Endothelial cell of umbilical vein (primary cell): ENCODE data around the gene PAOX. TPM values are rescaled to one million over a fixed set of nuclear protein-coding genes. Genes with fewer than 3 reads are reported as not detected.

ENCODE experiments used
- BruUV-seq: library from RNA; stranded (reverse); fragments of 400-500 nt; replicated peaks from 2 replicates; lab custom pipeline; 2021; lab: Mats Ljungman, UMichigan
- CTCF ChIA-PET: fragments of 300-600, 350-600 bp; sonication (Branson Sonifier 250); formaldehyde crosslinking; loops from one replicate; lab custom pipeline; 2021; ENCODE audit warnings: antibody characterized with exemption, inconsistent platforms; lab: Charles Lee
- POLR2A ChIA-PET: fragments of 300-600, 350-600 bp; sonication (Branson Sonifier 250); formaldehyde crosslinking; loops from one replicate; lab custom pipeline; 2021; ENCODE audit warnings: antibody characterized with exemption, inconsistent platforms; lab: Charles Lee
- DNase-seq: peaks from one replicate; pipeline ENCODE4 v3.0.0-alpha.2; 2011; ENCODE audit warnings: low read depth, low spot score
- FAIRE-seq: peaks from 2 replicates; lab custom pipeline; 2011; peaks lifted over from hg19 to GRCh38; lab: Jason Lieb, UNC
- H2AFZ ChIP-seq: 2 replicates; pipeline ENCODE4 v1.6.0; 2012; ENCODE audit warnings: low read depth, low read length, control low read depth, inconsistent platforms
- H3K27ac ChIP-seq: 2 replicates; pipeline ENCODE4 v1.5.1; 2011; ENCODE audit warnings: low read depth, mild to moderate bottlenecking, control low read depth, low read length, moderate library complexity; ENCODE audit not compliant: insufficient read depth
- H3K27me3 ChIP-seq, 2 experiments: 2 replicates each; pipeline versions ENCODE4 v1.6.0 to v1.6.1; 2011; ENCODE audit warnings: low read length in 2 of 2, mixed read lengths in 1 of 2; ENCODE audit not compliant: control insufficient read depth in 2 of 2, insufficient read depth in 2 of 2
- H3K36me3 ChIP-seq, 2 experiments: 2 replicates in 1 of 2; 3 replicates in 1 of 2; pipeline ENCODE4 v1.5.1; 2011; ENCODE audit warnings: low read length in 2 of 2, mild to moderate bottlenecking in 1 of 2, moderate library complexity in 1 of 2; ENCODE audit not compliant: control insufficient read depth in 2 of 2, insufficient read depth in 2 of 2; ENCODE audit errors: extremely low read depth in 1 of 2
- H3K4me1 ChIP-seq: 3 replicates; pipeline ENCODE4 v1.5.1; 2011; ENCODE audit warnings: mild to moderate bottlenecking, low read length; ENCODE audit not compliant: control insufficient read depth, insufficient read depth; ENCODE audit errors: extremely low read depth
- H3K4me2 ChIP-seq: 2 replicates; pipeline ENCODE4 v1.6.1; 2011; ENCODE audit warnings: low read length, control low read depth, mixed read lengths; ENCODE audit not compliant: insufficient read depth
- H3K4me3 ChIP-seq, 3 experiments: fragments of 200-600 bp in 1 of 3; sonication (generic), shearing (Covaris generic) in 1 of 3; replicated peaks in 1 of 3; 2 replicates each; pipeline ENCODE4 v1.5.1; 2011 to 2016; ENCODE audit warnings: control low read depth in 3 of 3, low read length in 3 of 3, mild to moderate bottlenecking in 2 of 3, inconsistent platforms in 1 of 3, low read depth in 1 of 3, moderate library complexity in 1 of 3; ENCODE audit not compliant: insufficient read depth in 1 of 3
- H3K79me2 ChIP-seq: 2 replicates; pipeline ENCODE4 v1.6.0; 2012; ENCODE audit warnings: low read length, inconsistent platforms; ENCODE audit not compliant: control insufficient read depth, insufficient read depth
- H3K9ac ChIP-seq: replicated peaks from 2 replicates; pipeline ENCODE3; 2011; ENCODE audit warnings: low read length, control low read depth; ENCODE audit not compliant: insufficient read depth; ENCODE audit errors: extremely low read depth
- H3K9me1 ChIP-seq: replicated peaks from 3 replicates; pipeline ENCODE4 v1.6.0; 2011; ENCODE audit warnings: mild to moderate bottlenecking, low read length; ENCODE audit not compliant: control insufficient read depth, insufficient read depth; ENCODE audit errors: extremely low read depth
- H3K9me3 ChIP-seq: replicated peaks from 2 replicates; pipeline ENCODE4 v1.5.1; 2012; ENCODE audit warnings: low read length, inconsistent platforms; ENCODE audit not compliant: control insufficient read depth, insufficient read depth
- H4K20me1 ChIP-seq: replicated peaks from 2 replicates; pipeline ENCODE3; 2011; ENCODE audit warnings: mild to moderate bottlenecking, low read length; ENCODE audit not compliant: control insufficient read depth, insufficient read depth; ENCODE audit errors: extremely low read depth
- EZH2 ChIP-seq: IDR thresholded peaks from 2 replicates; pipeline ENCODE4 v1.6.1; 2012; ENCODE audit warnings: borderline replicate concordance, low read depth, mild to moderate bottlenecking, moderate library complexity, low read length, inconsistent platforms; ENCODE audit not compliant: severe bottlenecking
- FOS ChIP-seq: IDR thresholded peaks from 2 replicates; pipeline ENCODE4 v1.6.1; 2011; ENCODE audit warnings: mild to moderate bottlenecking, low read length, moderate library complexity, borderline replicate concordance; ENCODE audit not compliant: insufficient read depth
- GATA2 ChIP-seq: IDR thresholded peaks from 2 replicates; pipeline ENCODE4 v1.7.0; 2011; ENCODE audit warnings: low read depth, mild to moderate bottlenecking, moderate library complexity, mixed read lengths, low read length; ENCODE audit not compliant: insufficient read length, insufficient read depth
- JUN ChIP-seq: IDR thresholded peaks from 2 replicates; pipeline ENCODE4 v1.6.1; 2011; ENCODE audit warnings: borderline replicate concordance, low read depth; ENCODE audit not compliant: insufficient read length, insufficient read depth
- MAX ChIP-seq: IDR thresholded peaks from 2 replicates; pipeline ENCODE4 v1.6.1; 2011; ENCODE audit not compliant: insufficient read depth, insufficient read length
- MYC ChIP-seq: IDR thresholded peaks from one replicate; pipeline ENCODE4 v1.6.1; 2011; ENCODE audit warnings: mild to moderate bottlenecking, low read depth, low read length
- POLR2A ChIP-seq: IDR thresholded peaks from 2 replicates; pipeline ENCODE4 v1.6.1; 2012; ENCODE audit warnings: low read depth, mild to moderate bottlenecking, control low read depth, low read length
- dilution Hi-C: fragments of 300-500 bp; cut with MboI; formaldehyde crosslinking; loops from one replicate; pipeline ENCODE4 v1.15.0; 2019; ENCODE audit warnings: low sequenced_read_pairs; ENCODE audit not compliant: extremely low pct_ligation_motif_present
- intact Hi-C: fragments of 100-400 bp; cut with micrococcal nuclease; formaldehyde crosslinking; loops from one replicate; pipeline ENCODE4 v1.10.0; 2022
- polyA plus RNA-seq, 4 experiments: library from polyadenylated mRNA; depleted of rRNA in 3 of 4; stranded (reverse) in 3 of 4; unstranded in 1 of 4; fragments of >200 nt; gene quantifications; 2 replicates each; pipeline versions ENCODE4 v1.2.1 to v1.2.3, GENCODE V29; 2011 to 2012; ENCODE audit warnings: missing spikeins in 1 of 4
- total RNA-seq: library from RNA; stranded (reverse); gene quantifications from 2 replicates; pipeline ENCODE4 v1.2.3, GENCODE V29; 2021

Gene PAOX
- total and polyA plus RNA-seq, 2 donors (not counting 3 experiments of a cell fraction or from before 2014, with no cell fraction given): 2.6 to 3.8 TPM

GRCh38 chr10:133390597-133391248, 11.7 kb downstream of the PAOX start:
- no TSS peak for BruUV-seq
- intact Hi-C loops: loop anchor here (1.0 to 5.0 kb wide), 2 partner anchors 12 to 83 kb away; partner anchors contain the start of genes TUBGCP2 and ZNF511
- FAIRE-seq: no peak

GRCh38 chr10:133391249-133391635, 12.2 kb downstream of the PAOX start:
- no TSS peak for BruUV-seq
- POLR2A ChIA-PET: no interaction called here
- CTCF ChIA-PET: interaction anchor here (0.7 to 0.9 kb wide), 2 partner anchors 61 to 67 kb away, joined by 3 to 4 read pairs; no protein-coding TSS in a partner anchor
- Histone ChIP-seq H3K9ac (no peak overlapping the region), H3K4me2 (no peak overlapping the region), H3K79me2 (peaks cover 20% of the 10 kb centered on the region), H3K27me3 (no peaks in the 10 kb centered on the region), H3K9me3 (no peaks in the 10 kb centered on the region), H2AFZ (no peak overlapping the region), H4K20me1 (no peaks in the 10 kb centered on the region), H3K4me3 (no peak overlapping the region), H3K27ac (no peak overlapping the region), H3K9me1 (no peaks in the 10 kb centered on the region), H3K4me1 (peaks cover 9% of the 10 kb centered on the region), H3K36me3 (peaks cover 0 to 2% of the 10 kb centered on the region in 2 experiments)
- intact Hi-C loops (loop anchor here (5.0 kb wide), 1 partner anchor 84 kb away; the partner anchor contains the start of genes TUBGCP2 and ZNF511), dilution Hi-C loops (no loop called here)
- FAIRE-seq (no peak), DNase-seq (no peak)
- TF ChIP-seq GATA2 (no peak), MYC (no peak), FOS (no peak), JUN (no peak), EZH2 (no peak), POLR2A (no peak), MAX (no peak)

More at GRCh38 chr10:133390597-133391248, 11.7 kb downstream of the PAOX start:
- peaks cover 9% of the 10 kb centered on the region for H3K4me1 ChIP-seq
- peak overlapping the region; percentile 25 for H3K27ac ChIP-seq
- H3K27me3 ChIP-seq: no peaks in the 10 kb centered on the region
- no peaks in the 10 kb centered on the region for H3K9me3 ChIP-seq
- no peak for DNase-seq
- H2AFZ ChIP-seq: no peak overlapping the region
- CTCF ChIA-PET: interaction anchor here (0.7 to 1.7 kb wide), 4 partner anchors 11 to 67 kb away, joined by 3 to 9 read pairs (median 6); partner anchors contain the start of gene PAOX
- POLR2A ChIA-PET: no interaction called here
- no peak overlapping the region for H3K9ac ChIP-seq
- H3K79me2 ChIP-seq: peaks cover 15% of the 10 kb centered on the region
- no peaks in the 10 kb centered on the region for H4K20me1 ChIP-seq
- dilution Hi-C loops: no loop called here
- H3K9me1 ChIP-seq: no peaks in the 10 kb centered on the region
- no peaks in the 10 kb centered on the region for H3K36me3 ChIP-seq
- H3K4me3 ChIP-seq: no peak overlapping the region
- TF ChIP-seq EZH2: no peak
- TF ChIP-seq FOS: no peak
- H3K4me2 ChIP-seq: no peak overlapping the region
